Parathyroid adenoma (tissue), 2 donors: Measurements from ENCODE around the gene MRPL50.

Experiments
- H2AFZ ChIP-seq: fragments of 300-600 bp; sonication (generic); one replicate; pipeline ENCODE4 v1.7.0; 2017; ENCODE audit warnings: antibody characterized with exemption, mild to moderate bottlenecking
- H3K27ac ChIP-seq: fragments of 300-600 bp; sonication (generic); one replicate; pipeline ENCODE4 v1.7.0; 2017
- H3K27me3 ChIP-seq: fragments of 300-600 bp; sonication (generic); one replicate; pipeline ENCODE4 v1.7.0; 2017; ENCODE audit warnings: low read length; ENCODE audit not compliant: control insufficient read depth, insufficient read depth
- H3K36me3 ChIP-seq: fragments of 300-600 bp; sonication (generic); one replicate; pipeline ENCODE4 v1.7.0; 2017; ENCODE audit warnings: low read length; ENCODE audit not compliant: control insufficient read depth, insufficient read depth
- H3K4me1 ChIP-seq: fragments of 300-600 bp; sonication (generic); one replicate; pipeline ENCODE4 v1.7.0; 2017; ENCODE audit warnings: control low read depth
- H3K4me2 ChIP-seq: fragments of 300-600 bp; sonication (generic); one replicate; pipeline ENCODE4 v1.7.0; 2017; ENCODE audit warnings: low read length
- H3K4me3 ChIP-seq: fragments of 300-600 bp; sonication (generic); one replicate; pipeline ENCODE4 v1.7.0; 2017; ENCODE audit warnings: low read depth, low read length
- H3K79me2 ChIP-seq: fragments of 300-600 bp; sonication (generic); one replicate; pipeline ENCODE4 v1.7.0; 2017; ENCODE audit warnings: control low read depth
- H3K9ac ChIP-seq: fragments of 300-600 bp; sonication (generic); one replicate; pipeline ENCODE4 v1.7.0; 2017; ENCODE audit warnings: mild to moderate bottlenecking
- H3K9me3 ChIP-seq: fragments of 300-600 bp; sonication (generic); one replicate; pipeline ENCODE4 v1.7.0; 2017; ENCODE audit warnings: low read length; ENCODE audit not compliant: control insufficient read depth
- CTCF ChIP-seq: fragments of 300-600 bp; sonication (generic); IDR thresholded peaks from one replicate; pipeline ENCODE4 v1.7.0; 2017; ENCODE audit warnings: antibody characterized with exemption, mild to moderate bottlenecking
- donor health status: primary hyperparathyroidism.

Gene MRPL50

GRCh38 chr9:101442736-101443135 is 44.3 kb upstream of the MRPL50 start:
- no peak overlapping the region for H3K27ac ChIP-seq
- H3K4me3 ChIP-seq = no peak overlapping the region
- H3K9ac ChIP-seq = no peak overlapping the region

GRCh38 chr9:101442318-101442717 is 43.9 kb upstream of the MRPL50 start:
- no peaks in the 10 kb centered on the region for H3K9me3 ChIP-seq
- no peaks in the 10 kb centered on the region for H3K4me1 ChIP-seq
- H3K27ac ChIP-seq = no peak overlapping the region
- no peak overlapping the region for H2AFZ ChIP-seq
- no peak overlapping the region for H3K4me2 ChIP-seq
- H3K79me2 ChIP-seq = no peaks in the 10 kb centered on the region
- H3K27me3 ChIP-seq = no peaks in the 10 kb centered on the region
- H3K36me3 ChIP-seq = no peaks in the 10 kb centered on the region
- no peak overlapping the region for H3K4me3 ChIP-seq
- no peak for TF ChIP-seq CTCF
- H3K9ac ChIP-seq = no peak overlapping the region

More at GRCh38 chr9:101442736-101443135, 44.3 kb upstream of the MRPL50 start:
- TF ChIP-seq CTCF = no peak
- Histone ChIP-seq H2AFZ (no peak overlapping the region), H3K9me3 (no peaks in the 10 kb centered on the region), H3K4me2 (no peak overlapping the region), H3K4me1 (no peaks in the 10 kb centered on the region), H3K27me3 (no peaks in the 10 kb centered on the region), H3K79me2 (no peaks in the 10 kb centered on the region), H3K36me3 (no peaks in the 10 kb centered on the region)

GRCh38 chr9:101440714-101441230 is 42.4 kb upstream of the MRPL50 start:
- Histone ChIP-seq H3K4me1 (no peaks in the 10 kb centered on the region), H3K79me2 (no peaks in the 10 kb centered on the region), H3K9ac (no peak overlapping the region), H3K4me2 (no peak overlapping the region), H2AFZ (no peak overlapping the region), H3K36me3 (no peaks in the 10 kb centered on the region), H3K9me3 (no peaks in the 10 kb centered on the region), H3K27ac (no peak overlapping the region), H3K4me3 (no peak overlapping the region), H3K27me3 (no peaks in the 10 kb centered on the region)
- no peak for TF ChIP-seq CTCF

GRCh38 chr9:101438523-101438922 is 40.1 kb upstream of the MRPL50 start:
- no peak overlapping the region for H3K9ac ChIP-seq
- H3K4me2 ChIP-seq = no peak overlapping the region
- H3K9me3 ChIP-seq = no peaks in the 10 kb centered on the region
- TF ChIP-seq CTCF = no peak
- no peak overlapping the region for H3K4me3 ChIP-seq
- H3K36me3 ChIP-seq = no peaks in the 10 kb centered on the region
- H3K79me2 ChIP-seq = no peaks in the 10 kb centered on the region
- no peak overlapping the region for H2AFZ ChIP-seq
- H3K27ac ChIP-seq = no peak overlapping the region
- H3K27me3 ChIP-seq = no peaks in the 10 kb centered on the region
- H3K4me1 ChIP-seq = no peaks in the 10 kb centered on the region

- H3K4me2 ChIP-seq = no peak overlapping the region
- H3K27ac ChIP-seq = no peak overlapping the region
- no peak overlapping the region for H3K9ac ChIP-seq
- H2AFZ ChIP-seq = no peak overlapping the region
- no peaks in the 10 kb centered on the region for H3K79me2 ChIP-seq
- no peak overlapping the region for H3K4me3 ChIP-seq
- no peaks in the 10 kb centered on the region for H3K9me3 ChIP-seq
- H3K27me3 ChIP-seq = no peaks in the 10 kb centered on the region
- no peaks in the 10 kb centered on the region for H3K4me1 ChIP-seq
- no peak for TF ChIP-seq CTCF
- H3K36me3 ChIP-seq = no peaks in the 10 kb centered on the region
Observed at GRCh38 chr9:101437806-101438232, 39.4 kb upstream of the MRPL50 start.
